Activated CD4-positive, alpha-beta T cell treated with anti-CD3 and anti-CD28 coated beads, Interleukin-2, amount 50 U/mL, for 48 hours (primary cell): ENCODE results near the gene PFKP.
"Not testable (repeated sequence)": the region's sequence is repeated elsewhere in the genome, so short reads cannot be mapped to it uniquely, and the experiment has no call there.

Experiments used
- DNase-seq, 2 experiments: peaks; one replicate each; pipeline ENCODE4 v3.0.0-alpha.2; 2020

Gene PFKP

DNA sequence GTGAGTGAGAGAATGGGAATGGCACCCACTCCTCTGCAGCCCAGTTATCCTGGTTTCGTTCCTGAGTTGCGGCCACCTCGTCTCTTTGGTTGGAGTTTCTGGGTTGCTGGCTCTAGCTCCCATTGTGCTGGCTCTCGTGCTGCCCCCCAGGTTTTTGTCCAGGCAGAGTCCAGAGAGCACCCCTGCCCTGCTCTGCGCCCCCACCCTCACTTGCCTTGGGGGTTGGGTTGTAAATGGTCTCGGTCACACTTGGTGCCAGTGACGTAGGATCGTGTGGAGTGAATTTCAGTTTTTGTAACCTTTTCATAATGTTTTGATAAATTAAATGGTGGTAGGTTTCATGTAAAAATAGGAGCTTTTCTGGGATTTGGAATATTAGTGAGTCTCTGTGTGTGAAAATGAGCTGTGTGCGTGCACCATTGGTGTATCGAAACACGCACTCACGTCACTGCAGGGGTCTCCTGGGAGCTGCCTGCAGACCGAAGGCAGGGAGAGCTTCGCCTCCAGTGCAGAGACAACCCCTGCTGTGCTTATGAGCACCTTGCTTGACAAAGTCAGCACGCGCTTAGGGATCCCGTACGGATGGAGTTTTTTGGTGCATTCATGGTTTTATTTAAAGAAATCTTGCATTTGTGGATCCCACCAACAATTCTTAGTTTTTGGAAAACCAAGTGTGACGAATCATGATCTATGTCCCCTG, 32.9 kb downstream of the PFKP start:
- DNase-seq = no peak

DNA sequence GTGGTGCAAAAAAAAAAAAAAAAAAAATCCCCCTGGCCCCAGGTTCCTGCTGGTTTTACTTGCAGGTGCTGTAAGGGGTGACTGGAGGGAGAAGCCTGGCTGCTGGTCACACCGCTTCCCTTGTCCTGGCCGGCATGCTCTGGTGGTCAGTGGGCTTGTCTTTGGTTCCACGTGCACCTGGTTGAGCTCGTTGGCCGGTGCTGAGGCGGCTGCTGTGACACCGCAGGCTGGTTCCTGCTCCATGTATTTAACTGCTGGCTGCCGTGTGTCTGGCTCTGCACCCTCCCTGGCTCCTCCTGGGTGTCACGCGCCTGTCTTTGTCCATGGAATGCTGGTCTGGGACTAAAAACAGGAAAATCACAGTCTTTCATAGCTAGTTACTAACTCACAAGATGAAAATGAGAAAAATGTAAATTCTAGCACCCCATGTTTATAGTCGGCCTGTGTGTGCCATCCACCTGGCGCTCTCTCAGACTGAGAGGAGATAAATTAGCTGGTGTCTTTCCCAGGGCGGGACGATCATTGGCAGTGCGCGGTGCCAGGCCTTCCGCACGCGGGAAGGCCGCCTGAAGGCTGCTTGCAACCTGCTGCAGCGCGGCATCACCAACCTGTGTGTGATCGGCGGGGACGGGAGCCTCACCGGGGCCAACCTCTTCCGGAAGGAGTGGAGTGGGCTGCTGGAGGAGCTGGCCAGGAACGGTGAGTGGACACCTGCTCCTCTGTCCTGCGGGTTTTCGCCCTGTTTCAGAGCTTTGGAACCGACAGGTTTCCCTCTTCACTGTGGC, 33.7 kb downstream of the PFKP start:
- no peak for DNase-seq

DNA sequence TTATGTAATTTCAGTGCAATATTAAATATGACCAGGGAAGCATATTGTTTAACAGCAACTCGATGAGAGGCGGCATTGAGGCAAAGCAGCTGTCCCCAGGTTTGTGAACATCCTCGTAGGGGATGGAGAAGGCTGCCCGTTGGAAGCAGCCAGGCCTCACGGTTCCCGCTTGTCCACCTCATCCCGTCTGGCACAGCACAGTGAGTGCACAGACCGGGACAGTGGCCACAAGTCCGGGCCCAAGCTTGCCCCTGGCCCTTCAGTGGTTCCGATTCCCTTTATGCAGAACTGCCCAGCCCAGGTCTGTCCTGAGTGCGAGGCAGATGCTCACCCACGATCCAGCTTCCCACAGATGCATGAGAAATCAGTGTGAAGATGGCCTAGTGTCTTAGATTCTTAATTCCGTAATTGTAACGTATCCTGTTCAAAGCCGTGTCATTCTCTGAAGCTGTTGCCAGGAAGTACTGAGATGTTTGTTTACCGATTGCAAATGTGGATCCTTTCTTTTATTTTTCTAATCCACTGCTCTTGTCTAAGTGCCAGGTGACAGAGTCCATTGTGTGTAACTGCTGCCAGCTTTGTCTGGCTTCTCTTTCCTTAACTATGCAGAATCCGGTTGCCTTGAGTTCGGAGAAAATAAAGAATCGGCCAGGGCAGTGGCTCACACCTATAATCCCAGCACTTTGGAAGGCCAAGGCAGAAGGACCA, 35.5 kb downstream of the PFKP start:
- no peak for DNase-seq

DNA sequence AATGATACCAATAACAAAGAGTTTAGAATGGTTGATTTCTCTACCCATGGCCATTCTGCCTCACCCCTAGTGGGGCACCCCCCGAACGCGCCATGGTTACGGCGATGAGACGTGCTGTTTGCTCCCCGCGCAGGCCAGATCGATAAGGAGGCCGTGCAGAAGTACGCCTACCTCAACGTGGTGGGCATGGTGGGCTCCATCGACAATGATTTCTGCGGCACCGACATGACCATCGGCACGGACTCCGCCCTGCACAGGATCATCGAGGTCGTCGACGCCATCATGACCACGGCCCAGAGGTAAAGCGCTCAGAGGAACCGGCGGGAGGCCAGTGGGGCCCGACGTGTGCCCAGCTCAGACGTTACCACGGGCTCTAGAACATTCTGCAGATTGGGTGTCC, 36.3 kb downstream of the PFKP start:
- no peak for DNase-seq

DNA sequence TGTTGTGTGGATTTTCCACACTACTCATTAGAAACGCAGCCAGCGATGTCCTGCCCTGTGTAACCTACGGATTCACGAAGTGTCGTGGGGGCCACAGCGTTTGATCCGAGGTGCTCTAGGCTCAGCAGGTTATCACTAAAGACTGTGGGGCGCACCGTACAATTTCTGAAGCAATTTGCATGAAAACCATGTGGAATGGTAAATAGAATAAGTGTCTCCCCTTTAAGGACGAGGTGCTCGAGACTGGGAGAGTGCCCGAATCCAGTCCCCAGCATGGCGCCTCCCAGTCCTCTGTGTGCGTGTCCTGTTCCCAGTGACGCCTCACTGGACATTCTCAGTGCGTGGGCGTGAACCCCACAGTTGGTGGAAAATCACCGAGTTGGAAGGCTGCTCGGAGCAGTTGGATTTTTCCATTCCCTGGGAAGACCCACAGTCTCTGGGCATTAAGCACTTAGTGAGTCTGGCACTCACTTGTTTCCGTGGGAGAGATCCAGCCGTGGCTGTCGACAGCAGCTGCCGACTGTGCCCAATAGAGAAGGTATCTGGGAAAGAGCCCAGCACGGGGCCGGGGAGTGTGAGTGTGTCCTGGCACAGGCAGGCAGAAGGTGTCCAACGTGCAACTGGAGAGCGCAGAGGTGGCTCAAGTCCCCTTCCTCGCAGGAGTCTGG, 37.0 kb downstream of the PFKP start:
- no peak for DNase-seq

DNA sequence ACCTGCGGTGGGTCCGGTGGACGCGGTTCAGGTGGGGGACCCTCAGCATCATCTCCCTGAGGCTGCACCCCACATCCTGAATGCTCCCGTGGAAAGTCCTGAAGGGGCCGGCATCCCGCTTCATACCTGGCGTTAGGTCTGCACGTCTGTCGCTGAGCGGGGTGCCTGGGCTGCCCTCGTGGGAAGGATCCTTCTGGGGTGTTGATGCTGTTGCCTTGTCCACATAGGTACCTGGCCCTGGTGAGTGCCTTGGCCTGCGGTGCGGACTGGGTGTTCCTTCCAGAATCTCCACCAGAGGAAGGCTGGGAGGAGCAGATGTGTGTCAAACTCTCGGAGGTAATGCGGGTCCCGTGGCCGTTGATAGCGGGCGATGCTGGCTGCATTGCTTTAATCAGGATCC, 37.8 kb downstream of the PFKP start:
- DNase-seq = no peak

DNA sequence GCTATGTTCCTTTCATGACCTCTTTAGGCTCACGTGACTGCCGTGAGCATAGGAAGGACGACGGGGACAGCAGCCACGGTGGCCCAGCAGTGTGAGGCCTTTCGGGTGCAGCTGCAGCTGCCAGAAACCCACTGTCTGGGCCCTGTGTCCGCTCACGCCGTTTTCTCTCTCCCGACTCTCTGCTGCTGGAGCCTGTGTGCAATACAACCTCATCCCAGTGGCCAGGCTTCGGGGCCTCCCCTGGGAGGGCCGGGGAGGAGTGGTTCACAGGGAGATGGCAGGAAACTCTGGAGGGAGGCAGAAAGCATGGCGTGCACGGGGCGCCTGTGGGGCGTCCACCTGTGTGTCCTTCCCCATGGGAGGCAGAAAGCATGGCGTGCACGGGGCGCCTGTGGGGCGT, 38.6 kb downstream of the PFKP start:
- DNase-seq = no peak

DNA sequence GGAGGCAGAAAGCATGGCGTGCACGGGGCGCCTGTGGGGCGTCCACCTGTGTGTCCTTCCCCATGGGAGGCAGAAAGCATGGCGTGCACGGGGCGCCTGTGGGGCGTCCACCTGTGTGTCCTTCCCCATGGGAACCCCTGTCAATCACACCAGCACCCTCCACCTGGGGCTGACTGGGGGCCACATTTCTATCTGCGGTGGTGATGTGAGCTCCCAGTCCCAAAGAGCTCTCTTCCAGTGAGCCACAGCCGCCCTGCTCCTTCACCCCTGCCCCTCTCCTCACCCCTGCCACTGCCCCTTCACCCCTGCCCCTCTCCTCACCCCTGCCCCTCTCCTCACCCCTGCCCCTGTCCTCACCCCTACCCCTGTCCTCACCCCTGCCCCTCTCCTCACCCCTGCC, 39.0 kb downstream of the PFKP start:
- DNase-seq = not testable (repeated sequence)

DNA sequence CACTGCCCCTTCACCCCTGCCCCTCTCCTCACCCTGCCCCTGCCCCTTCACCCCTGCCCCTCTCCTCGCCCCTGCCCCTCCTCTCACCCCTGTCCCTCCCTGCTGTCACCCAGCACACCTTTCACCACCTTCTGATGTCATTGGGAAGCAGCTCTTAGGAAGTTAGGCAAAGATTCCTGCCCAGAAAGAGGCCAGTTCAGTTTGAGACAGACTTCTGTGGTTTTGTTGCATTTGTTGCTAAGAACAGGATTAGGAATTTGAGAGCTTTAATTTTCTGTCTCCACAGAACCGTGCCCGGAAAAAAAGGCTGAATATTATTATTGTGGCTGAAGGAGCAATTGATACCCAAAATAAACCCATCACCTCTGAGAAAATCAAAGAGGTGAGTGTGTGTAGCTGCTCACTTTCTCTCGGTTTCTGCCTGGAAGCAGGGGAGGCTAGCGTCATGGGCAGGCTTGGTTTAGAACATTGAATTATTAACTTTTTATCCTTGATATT, 39.6 kb downstream of the PFKP start:
- DNase-seq = no peak

DNA sequence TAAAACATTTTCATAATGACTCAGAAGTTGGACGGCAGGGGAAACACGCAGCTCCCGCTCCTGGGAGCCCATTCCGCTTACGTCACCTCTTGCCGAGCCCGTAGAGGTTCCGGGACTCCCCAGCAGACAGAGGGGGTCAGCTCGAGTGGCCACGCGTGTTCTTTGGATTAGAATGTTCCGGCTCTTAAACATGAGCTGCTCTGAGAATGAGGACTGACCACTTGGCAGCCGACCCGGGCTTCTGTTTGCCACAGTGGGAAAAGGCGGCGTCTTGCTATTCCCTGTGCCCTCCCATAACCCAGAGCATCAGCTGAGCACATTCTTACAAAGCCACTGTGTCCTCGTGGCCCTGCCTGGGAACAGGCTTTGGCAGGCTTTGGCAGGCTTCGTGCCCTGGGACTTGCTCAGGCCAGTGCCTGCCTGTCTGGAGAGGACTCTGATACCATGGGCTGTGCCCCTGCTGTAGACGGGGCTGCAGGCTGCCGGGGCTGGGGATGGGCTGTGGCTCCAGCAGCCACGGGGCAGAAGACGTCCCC, 40.1 kb downstream of the PFKP start:
- no peak for DNase-seq

DNA sequence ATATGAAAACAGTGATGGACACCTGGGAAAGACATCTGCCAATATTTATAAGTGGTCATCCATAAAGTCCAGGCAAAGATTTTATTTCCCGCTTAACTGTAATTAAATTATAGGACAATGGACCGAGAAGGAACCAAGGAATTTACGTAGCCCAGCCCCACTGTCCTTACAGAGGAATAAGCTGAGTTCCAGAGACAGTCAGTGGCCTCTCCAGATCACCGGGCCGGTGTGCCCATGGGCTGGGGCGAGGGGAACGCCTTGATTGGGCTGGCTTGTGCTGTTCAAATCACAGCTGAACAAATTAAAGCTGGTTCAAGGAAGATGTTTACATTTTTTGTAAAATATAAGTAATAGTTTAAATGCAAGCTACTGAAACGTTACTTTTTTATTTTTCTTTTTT, 40.7 kb downstream of the PFKP start:
- DNase-seq = no peak

DNA sequence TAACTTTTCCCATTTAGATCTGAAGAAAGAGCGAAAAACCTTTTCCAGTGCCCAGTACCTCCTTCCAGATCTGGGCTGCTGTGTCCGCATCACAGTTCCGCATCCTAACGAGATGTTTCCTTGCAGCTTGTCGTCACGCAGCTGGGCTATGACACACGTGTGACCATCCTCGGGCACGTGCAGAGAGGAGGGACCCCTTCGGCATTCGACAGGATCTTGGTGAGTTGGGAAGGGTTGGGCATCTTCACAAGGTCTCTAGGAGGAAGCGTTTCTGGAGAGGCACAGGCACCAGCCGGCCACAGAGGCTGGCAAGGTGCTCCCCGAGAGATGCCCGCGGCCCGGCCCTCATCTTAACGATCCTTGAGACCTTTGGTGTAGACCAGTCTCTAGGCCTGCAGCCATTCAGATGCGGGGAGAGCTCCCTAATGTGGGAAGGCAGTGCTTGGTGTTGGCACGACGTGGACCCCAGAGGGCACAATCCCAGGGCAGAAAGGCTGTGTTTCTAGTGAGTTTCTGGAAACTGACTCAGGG, 41.3 kb downstream of the PFKP start:
- DNase-seq = no peak

DNA sequence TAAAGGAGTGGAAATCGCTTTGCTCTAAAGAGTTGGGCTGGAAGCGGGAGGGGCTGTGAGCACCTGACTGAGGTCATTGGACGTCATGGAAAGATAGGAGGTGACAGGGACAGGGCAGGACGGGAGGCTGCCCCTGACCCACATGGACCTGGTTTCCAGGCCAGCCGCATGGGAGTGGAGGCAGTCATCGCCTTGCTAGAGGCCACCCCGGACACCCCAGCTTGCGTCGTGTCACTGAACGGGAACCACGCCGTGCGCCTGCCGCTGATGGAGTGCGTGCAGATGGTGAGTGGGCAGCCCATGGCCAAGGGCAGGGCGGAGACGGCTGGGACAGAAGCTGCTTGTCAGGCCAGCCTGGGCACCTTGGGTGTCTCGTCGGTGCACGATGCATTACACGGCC, 41.8 kb downstream of the PFKP start:
- no peak for DNase-seq

DNA sequence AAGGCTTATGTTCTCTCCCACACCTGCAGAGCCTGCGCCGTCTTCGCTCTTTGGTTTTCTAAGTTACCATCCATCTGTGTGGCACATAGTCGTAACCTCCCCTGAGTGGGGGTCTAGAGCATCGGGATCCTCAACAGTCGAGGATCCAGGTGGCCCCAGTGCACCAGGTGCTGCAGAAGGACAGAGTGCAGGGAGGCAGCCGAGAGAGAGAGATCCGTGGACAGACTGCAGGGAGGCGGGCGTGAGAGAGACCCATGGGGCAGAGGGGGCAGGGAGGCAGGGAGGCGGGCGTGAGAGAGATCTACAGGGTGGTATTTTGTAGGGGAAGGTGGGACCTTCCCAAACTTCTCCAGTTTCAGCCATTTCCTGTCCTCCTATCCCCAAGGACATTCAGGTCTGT, 42.3 kb downstream of the PFKP start:
- DNase-seq = no peak

DNA sequence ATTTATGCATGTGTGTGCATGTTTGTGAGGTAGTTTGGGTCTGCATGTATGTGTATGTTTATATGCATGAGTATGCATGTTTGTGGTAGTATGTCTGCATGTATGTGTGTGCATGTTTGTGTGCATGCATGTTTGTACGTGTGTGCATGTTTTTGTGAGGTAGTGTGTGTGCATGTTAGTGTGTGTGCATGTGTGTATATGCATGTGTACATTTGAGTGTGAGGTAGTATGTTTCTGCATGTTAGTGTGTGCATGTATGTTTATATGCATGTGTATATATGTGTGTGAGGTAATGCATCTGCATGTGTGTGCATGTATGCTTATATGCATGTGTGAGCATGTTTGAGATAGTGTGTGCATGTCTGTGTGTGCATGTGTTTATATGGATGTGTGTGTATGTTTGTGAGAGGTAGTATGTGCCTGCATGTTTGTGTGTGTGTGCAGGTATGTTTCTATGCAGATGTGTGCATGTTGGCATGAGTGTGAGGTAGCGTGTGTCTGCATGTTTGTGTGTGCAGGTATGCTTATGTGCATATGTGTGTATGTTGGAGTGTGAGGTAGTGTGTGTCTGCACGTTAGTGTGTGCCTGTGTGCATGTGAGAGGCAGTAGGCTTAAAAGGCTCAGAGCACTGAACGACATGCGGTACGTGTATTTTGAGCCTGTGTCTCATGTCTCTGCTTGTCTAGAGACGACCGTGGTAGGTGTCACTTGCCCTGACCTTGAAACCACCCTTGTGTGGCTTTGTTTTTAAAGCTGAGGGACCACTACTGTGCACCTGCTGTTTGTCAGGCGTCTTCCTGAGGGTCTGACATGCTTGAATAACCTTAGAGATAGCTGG, 43.7 kb downstream of the PFKP start:
- DNase-seq = no peak

DNA sequence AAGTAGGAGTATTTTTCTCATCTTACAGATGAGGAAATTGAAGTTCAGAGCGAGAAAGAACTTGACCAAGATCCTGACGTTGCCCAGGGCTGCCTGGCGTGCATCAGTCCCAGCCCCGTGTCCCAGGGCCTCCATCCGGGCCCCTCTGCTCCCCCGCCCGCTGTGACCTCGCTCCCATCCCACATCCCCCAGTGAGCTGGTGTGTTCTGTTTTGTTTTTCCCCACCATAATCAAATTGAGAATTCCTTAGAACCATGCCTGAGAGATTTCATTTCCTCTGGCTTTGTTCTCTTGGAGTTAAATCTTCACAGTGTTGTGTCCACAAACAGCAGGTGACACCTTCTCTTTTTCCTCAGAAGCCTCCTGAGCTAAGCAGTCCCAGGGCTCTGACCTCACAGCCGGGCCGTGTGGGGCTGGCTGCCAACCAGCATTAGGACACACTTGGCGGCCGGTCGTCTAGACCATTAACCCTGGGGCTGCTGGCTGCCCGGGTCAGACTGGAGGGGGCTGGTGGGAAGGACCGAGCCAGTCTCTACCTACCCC, 44.3 kb downstream of the PFKP start:
- DNase-seq = no peak

DNA sequence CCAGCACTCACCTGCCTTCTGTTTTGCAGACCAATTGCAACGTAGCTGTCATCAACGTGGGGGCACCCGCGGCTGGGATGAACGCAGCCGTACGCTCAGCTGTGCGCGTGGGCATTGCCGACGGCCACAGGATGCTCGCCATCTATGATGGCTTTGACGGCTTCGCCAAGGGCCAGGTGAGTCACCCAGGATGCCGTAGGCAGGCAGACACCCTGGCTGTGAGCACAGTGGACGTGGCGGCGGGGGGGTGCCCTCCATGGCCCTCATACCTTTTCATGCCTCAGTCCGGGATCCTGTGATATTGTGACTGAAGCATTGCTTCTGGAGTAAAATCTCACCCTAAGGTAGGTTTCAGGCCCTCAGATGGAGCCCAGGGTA, 46.0 kb downstream of the PFKP start:
- DNase-seq = no peak

DNA sequence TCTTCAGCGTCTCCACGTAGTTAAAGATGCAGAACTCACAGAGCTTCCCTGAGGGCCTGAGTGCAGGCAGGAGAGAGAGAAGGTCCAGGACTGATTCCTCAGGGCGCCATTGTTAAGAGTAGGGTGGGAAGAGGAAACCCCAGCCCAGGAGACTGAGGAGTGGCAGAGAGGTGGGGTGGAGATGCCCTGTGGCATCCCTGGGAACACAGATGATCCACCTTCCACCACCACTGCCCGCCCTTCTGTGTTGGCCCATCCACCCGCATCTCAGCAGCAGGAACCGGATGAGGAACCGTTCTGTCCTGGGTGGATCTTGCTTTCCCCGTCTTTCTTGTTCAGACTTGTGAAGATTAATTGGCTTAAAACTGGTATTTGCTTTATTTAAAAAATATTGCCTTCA, 48.3 kb downstream of the PFKP start:
- no peak for DNase-seq

DNA sequence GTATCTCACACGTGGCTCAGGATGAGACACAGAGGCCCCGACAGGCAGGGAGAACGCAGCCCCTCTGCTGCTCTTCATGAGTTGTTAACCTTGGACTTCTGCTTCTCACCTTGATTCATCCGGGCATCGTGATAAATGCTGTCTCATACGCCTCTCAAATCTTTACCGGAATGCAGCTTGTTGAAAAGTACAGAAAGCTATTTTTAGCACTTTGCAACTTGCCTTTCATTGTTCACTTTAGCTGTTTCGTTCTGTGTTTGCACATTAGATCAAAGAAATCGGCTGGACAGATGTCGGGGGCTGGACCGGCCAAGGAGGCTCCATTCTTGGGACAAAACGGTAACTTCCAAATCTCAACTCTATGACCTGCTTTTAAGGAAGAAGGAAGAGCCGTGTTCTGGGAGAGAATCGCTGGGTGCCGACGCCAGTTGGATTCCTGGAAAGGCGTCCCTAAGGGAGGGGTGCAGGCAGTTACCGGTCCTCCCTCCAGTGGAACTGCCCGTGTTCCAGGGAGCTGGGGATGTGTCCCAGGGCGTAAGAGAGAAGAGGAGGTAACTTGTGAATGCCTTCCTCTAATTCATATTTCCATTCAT, 49.3 kb downstream of the PFKP start:
- no peak for DNase-seq

DNA sequence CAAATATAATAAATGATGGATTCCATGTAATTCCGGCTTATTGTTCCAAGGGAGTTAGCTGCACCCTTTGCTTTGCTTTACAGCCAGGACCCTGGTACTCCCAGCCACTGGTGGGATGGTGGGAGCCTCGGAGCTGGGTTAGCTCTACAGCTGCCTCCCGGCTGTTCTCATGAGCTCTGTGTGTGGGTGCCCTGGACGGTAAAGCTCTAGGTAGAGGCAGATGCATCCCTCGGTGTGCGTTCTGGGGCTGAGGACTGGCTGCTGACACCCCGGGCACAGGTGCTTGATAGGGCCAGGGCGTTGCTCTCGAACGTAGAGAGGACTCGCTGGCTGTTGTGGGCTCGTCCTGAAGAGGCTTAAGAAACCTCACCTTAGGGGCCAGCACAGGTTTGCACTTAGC, 50.1 kb downstream of the PFKP start:
- DNase-seq = no peak

DNA sequence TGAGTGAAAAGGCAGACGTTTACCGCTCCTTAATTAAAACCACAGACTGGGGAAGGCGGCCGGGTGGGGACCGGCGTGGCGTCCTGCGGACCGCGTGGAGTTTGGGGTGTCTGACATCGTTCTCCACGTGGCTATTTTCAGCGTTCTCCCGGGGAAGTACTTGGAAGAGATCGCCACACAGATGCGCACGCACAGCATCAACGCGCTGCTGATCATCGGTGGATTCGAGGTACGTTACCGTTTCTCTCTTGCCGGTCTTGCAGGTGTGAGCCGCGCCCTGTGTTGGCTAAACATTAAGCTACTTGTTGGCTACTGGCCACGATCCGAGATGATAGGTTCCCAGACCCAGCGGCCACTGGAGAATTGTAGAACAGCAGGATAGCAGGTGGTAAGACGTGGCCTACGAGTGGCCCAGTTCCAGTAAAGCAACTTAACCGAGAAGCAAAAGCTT, 51.3 kb downstream of the PFKP start:
- no peak for DNase-seq
